HG03103 (cell line): ENCODE measurements around the gene FUT2.

ENCODE experiments used
- ATAC-seq: cut with Tn5 transposase; IDR thresholded peaks from one replicate; pipeline ENCODE4 v1.9.1; 2021; ENCODE audit warnings: low read depth; ENCODE audit not compliant: unreplicated experiment

FUT2 gene

DNA sequence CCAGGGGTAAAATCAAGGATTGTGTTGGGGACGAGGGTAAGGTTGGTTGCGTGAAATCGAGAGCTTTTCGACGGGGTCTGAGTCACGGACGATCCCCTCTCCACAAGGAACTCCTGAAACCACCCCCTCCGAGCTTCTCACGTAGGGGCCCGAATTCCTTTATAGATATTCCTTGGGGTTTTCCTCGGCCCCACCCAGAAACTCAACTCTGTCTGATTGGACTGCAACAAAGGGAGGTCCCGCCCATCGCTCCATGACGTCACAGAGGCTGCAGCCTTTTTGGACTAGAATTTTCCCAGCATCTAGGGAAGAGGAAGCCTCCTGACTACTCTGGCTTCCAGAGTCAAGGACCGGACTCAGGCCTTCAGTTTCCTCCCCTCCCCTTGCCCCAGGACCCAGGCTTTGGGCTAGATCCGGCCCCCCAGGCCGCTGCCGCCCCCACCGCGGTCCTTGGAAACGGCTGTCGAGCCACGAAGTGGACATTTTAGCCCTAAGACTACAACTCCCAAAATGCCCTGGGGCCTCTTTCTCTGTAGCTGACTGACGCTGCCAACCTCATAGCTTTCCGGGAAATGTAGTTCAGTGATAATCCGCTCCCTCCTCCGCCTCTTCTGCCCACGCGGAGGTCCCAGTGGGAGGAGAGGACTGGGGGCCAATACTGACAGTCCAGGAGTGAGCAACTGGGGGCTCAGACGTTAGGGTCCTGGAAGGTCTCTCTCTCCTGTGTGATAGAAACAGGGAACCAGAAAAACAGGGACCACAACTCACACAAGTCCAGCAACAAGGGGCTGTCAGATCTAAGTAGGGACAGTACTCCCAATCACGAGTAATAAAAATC is 51.2 kb downstream of the FUT2 start, which contains the start of gene IZUMO1:
IZUMO1 (minus strand) TSS at position 172 of the 838 bp plus-strand sequence. CDS start 1,050 bp downstream, outside the sequence.
- ATAC-seq: no peak

DNA sequence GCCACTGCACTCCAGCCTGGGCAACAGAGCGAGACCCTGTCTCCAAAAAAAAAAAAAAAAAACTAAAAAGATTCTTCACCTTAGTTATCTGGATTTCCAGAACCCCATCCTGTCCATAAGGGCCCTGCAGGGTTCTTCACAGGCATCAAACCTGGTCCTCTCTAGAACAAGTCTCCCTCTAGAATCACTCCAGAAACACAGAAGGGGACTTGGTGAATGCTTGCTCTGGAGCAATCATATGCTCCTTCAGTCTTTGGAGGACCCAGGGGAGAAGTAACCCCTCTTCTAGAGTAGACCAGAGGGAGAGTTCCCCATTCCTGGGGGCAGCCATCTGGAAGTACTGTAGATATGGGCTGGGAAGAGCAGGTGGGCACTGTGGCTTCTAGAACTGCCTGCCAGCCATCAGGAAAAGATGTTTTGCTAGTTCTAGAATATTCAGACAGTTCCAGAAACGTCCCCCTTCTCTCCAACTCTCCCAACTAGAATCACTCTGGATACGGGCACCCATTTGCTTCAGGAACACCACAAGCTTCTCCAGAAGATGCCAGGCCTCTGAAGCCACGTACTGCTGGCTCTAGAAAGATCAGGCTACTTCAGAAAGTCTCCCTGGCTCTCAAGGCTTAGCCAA is 53.9 kb downstream of the FUT2 start:
- ATAC-seq: no peak

DNA sequence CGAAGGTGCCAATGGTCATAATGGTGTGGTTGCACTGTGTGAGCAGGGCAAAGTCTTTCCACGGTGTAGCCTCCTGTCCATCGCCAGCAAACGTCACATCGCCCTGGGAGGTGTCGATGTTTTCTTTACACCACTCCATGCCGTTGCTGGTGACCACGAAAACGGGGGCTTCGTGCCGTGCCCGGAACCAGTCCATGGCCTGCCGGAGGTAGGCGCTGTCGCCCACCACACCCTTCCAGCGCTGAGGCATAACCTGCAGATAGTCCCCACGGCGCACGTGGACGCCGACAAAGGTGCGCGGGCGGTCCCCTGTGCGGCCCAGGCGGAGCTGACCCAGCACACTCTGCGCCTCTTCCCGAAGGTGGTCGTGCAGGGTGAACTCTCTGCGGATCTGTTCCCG is 54.6 kb downstream of the FUT2 start:
- no peak for ATAC-seq

DNA sequence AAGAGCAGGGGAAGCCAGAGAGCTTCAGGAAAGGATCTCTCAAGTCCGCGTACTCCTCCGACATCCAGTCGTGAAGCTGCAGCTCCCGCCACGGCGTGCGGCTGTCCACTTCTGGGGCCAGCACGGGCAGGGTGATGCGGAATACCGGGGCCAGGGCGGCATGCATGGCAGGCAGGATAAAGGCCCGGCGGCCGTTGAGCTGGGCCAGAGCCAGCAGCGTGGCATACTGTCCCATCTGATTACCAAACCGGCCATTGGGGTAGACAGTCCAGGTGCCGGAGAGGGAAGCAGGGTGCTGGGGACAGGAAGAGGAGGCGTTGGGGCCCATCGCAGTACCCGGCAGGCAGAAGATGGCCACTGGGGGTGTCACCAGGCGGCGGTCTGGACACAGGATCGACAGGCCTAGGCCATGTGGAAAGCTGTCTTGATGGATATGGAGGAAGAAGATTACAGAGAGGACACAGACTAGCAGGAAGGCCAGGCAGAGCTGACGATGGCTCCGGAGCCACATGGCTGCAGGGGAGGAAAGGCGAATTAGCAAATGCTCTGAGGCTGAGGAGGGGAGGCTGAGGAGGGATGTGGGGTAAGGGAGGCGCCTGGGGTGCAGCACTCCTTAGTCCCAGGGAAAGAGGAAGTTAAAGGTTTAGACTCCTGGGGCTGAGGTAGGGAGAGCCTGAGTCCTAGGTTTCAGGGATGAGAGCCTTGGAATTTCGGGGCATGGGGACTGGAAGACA is 55.2 kb downstream of the FUT2 start:
- ATAC-seq: no peak

DNA sequence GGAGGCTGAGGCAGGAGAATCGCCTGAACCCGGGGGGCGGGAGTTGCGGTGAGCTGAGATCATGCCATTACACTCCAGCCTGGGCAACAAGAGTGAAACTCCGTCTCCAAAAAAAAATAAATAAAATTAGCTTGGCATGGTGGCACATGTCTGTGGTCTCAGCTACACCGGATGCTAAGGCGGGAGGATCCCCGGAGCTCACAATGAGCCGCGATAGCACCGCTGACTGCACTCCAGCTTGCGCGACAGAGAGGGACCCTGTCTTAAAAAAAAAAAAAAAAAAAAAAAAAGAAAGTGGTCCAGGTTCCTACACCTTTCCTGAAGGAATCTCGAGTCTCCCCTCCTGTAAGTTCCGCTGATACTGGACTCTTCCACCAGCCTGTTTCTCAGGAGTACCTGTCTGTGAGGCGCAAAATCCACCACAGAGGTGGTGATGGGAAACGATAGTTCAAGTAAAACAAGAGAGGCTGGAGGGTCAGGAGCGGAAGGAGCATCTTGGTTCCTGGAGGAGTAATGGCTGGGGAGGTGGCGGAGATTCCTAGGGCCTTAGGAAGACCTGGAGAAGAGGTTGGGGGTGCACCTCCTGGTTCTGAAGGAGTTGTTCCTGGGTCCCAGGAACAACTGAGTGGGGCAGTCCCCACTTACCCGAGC is 56.2 kb downstream of the FUT2 start:
- ATAC-seq: no peak

DNA sequence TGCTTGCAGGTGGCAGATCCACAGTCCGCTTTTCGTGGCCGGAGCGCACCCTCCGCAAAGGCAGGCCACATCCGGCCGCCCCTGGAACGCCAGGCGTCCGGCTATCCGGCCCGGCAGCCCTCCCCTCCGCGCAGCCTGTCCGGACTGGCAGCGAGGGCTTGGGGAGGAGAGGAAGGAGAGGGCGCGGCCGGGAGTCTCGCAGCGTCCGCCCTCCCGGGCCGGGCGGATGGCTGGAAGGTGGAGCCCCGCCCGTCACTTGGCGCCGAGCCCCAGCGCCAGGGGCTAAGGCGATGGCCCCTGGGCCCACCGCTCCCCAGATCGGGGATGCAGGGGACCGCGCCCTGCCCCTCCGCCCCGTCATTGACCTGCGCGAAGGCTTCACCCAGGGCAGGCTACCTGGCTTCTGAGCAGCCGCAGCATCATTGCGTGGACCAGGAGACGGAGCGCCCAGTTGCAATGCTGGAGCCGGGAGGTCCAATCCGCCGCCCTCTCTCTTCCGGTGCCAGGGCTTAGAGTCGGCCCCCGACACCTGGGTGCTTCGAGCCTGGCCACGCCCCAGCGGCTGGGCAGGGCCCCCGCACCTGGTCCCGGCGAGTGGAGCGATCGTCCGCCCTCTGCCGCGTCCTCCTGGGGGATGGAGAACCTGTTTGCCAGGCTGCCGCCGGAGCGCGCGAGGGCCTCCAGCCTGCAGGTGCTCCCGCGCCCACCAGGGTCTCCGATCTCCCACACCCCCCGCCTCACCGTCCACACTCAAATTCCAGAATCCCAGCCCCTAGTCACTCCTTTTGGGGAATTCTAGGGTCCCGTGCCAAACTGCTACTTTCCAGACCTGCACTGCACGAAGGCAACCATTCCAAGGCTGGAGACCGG is 57.0 kb downstream of the FUT2 start, which contains the start of gene FUT1:
FUT1 (minus strand) TSS at position 146 of the 870 bp plus-strand sequence. CDS start 1,360 bp downstream, outside the sequence.
- ATAC-seq: no peak

DNA sequence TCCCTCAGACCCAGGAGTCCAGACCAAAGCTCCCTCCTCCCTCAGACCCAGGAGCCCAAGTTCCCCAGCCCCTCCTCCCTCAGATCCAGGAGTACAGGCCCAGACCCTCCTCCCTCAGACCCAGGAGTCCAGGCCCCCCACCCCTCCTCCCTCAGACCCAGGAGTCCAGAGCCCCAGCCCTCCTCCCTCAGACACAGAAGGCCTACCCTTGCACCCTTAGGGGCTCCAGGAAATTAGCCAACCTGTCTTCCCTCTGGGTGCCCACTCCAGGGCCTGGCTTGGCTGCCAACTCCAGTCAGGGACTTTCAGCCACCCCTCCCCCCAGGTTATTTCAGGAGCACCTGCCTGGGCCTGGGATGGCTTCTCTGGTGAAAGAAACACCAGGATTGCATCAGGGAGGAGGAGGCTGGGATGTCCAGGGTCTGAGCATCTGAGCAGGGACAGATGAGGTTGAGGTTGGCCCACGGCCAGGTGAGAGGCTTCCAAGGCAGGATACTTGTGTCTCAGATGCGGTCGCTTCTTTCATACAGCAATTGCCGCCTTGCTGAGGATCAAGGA is 59.4 kb downstream of the FUT2 start, which contains the start of gene FGF21:
FGF21 (plus strand) TSS at position 441 of the 558 bp plus-strand sequence. CDS start 713 bp downstream, outside the sequence.
- ATAC-seq: no peak
